NCI-H2107 treated with DMSO at 0.1 percent for 48 hours (cell line): ENCODE results near the gene NID2.

Experiments
- DNase-seq: peaks from one replicate; lab custom pipeline; 2025; ENCODE audit not compliant: unreplicated experiment; lab: John Stamatoyannopoulos, UW

The NID2 gene

DNA sequence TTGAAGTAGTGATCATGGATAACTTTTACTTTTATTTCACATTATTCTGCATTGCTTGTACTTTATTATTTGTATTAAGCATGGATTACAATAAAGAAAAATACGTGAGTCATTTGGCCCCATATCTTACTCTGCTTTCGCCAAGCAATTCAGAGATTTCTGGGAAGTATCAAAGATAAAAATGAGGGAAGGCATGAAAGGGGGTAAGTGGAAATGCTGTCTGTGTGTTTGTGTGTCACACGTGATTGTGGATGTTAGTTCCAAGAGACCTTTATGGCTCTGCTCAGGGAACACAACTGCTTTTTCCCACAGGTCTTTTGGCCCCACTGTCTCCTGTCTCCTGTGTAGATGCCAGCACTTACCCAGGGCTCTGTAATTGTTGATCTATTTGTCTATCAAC is 10.5 kb downstream of the NID2 start:
- no peak for DNase-seq

DNA sequence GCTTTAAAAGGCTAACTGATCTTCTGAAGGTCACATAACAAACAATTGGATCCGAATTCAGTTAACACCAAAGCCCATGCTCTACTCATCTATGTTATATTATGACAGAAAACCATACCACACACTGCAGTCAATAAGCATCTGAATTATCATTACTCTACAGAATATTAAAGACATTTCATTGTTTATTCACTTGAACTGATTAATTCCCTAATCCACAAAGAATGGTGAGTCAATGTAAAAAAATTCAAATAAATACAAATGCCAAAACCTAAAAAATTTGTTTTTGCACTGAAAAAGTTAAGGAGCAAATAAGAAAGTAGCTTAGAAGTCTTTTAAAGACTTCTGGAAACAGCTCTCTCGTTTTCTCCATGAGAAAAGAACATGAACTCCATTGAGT is 13.7 kb downstream of the NID2 start:
- no peak for DNase-seq

DNA sequence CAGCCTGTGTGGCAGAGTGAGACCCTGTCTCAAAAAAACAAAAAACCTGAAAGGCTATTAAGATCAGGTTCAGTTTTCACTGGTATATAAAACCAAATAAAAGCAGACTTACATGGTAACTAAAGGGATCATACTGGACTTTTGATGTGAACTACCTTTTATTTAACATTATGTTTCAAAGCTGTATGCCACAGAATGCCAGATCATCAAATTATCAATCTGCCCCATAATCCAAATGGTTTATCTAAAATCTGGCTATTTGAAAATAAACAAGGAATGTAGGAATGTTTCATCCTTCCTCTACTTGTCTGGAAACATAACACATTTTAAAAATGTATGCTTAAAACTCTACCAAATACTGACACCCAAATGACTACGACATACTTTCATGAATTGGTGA is 14.2 kb downstream of the NID2 start:
- no peak for DNase-seq

DNA sequence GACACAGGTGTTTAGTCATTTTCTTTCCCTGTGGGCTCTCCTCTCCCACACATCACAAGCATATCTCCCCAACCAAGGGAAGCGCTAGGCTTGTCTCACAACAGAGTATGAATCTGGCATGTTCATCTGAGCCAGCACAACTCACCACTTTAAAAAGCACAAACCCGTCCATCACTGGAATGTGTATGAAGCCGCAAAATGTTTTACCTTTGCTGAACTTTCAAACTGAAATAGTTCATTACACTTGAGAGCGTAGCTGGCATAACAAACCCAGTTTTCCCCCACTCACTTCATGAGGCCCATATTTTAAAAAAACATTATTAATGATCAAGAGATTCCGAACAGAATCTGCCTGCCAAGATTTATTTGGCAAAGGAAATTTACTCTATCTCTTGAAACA is 15.8 kb downstream of the NID2 start:
- no peak for DNase-seq

DNA sequence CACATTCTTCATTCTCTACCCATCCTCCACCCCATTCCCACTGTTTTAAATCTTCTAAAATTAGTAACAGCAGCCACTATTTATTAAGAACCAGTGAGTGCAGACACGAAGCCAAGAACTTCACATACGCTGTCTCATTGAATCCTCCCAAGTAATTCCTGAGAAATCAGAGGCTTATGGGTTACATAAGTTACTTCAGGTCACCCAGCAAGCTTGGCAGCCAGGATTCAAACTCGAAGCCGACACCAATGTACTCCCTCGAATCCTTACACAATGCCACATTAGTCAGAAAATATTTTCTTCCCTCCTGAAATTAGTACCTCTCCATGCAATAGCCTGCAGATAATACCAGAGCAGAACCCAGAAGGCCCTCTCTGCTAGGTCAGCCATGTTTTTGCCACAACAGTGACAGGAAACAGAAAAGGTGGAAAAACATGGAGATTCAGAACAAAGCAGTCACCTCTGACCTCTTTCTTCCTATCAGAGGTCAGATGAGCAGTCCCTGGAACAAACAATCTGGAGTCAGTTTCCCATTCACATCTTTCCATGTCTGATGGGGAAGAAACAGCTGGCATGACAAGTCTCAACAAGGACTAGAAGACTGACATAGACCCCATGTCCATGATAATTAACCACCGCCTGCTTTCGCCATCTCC is 16.4 kb downstream of the NID2 start:
- DNase-seq, result no peak

DNA sequence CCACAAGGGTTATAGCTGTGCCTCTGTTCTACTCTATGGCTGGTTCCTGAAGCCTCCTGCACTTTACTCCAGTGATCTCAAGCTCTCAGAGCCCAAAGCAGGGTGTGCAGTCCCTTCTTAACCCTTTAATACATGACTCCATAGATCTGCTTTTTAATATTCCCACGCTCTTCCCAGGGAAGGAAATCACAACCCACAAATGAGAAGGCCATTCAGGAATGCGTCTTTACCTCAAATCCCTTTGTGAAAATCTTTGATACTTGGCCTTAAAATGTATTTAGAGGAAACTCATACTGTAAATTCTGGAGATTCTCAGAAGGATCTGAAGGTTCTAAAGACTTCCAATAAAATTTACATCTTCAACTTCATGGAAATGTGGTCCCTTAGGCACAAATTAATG is 17.0 kb downstream of the NID2 start:
- DNase-seq, result no peak

DNA sequence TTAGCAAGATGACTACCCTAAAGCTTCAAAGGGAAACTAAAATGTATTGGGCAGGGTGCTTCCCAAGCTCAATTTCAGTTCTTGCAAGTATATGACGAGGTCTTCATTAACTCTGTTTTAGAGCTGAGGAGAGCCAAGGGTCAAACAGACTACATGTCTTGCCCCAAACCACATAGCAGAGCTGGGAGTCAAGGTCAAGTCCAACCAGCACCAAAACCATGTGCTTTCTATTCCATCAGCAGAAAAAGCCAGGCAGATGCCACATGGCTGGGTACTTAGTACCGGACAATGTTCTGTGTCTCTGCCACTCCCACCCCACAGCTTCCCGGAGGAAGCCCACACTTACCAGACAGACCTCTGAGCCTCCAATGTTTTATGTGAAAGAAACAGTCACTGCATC is 17.6 kb downstream of the NID2 start:
- no peak for DNase-seq

DNA sequence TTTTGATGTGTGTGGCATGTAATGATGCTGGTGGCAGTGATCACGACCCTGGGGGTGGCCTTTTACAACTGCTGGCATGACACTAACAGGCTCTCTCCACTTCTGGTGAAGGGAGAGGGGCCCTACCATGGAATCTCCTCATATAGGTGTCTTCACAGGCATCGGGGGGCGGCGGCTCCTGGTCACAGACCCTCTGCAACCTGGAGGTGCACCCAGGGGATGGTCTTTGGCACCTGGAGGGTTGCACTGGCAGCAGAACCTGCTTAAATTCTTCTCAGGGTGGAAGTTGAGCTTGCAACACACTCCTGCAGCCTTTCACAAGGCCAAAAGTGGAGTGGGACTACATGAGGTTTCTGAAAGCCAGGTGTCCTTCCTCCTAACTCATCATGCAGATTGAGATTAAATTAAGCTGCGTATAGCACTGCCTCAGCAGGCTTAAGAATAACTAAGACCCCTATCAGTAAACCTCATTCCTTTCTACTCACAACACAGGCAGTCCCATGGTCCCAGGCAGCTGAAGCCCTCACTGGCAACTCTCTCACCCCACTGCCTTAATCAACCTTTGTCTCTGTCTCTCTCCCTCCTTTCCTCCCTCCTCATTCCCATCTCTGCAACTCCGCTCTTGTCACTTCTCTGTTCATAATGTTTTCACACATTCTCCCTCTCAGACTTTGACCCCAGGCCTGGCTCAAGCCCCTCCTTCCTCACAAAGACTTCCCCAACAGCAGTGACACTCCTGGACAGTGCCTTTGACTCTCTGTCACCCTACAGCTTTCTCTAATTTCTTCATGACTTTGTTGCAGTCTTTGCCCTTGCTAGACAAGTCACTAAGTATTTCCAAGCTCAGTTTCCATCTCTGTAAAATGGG is 18.9 kb downstream of the NID2 start:
- DNase-seq, result no peak

DNA sequence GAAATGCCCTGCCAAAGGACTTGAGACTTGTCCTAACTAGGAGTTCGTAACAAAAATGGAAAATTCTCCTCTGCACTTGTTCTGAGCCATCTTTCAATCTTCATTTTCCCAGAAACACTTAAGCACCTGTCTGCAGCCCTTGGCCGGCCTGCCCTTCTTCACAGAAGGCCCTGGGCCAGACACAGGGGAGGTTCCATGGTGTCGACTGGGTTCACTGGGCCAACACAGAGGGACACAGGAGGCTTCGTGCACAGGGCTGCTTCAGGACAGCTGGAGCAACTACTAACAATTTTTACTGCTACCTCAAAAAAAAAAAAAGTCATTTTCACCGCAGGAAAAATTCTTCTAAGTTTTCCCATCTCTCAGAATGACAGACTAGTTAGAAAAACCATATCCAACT is 19.6 kb downstream of the NID2 start:
- DNase-seq, result no peak

DNA sequence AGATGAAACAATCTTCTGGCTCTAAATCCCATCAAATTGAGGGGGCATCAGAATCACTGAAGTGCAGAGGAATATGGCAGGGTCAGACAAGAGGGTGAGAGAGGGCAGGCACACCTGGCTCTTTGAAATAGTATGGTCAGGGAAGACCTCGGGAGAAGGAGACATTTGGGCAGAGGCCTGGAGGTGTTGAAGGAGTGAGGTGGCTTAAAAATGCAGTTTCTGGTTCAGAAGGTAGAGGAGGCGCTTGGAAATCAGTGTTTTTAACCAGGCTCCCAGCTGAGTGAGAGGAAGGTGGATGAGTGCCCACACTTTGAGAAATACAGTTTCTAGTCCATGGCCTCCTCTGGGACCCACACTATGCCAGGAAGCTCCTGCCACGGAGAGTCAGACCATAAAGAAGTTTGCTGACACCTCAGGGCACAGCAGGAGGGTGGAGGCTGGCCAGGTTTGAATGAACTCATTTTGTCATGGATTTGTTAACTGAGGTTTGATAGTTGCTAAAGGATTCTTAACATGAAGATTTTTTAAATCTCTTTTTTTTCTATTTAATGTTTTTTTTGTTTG is 20.1 kb downstream of the NID2 start:
- no peak for DNase-seq

DNA sequence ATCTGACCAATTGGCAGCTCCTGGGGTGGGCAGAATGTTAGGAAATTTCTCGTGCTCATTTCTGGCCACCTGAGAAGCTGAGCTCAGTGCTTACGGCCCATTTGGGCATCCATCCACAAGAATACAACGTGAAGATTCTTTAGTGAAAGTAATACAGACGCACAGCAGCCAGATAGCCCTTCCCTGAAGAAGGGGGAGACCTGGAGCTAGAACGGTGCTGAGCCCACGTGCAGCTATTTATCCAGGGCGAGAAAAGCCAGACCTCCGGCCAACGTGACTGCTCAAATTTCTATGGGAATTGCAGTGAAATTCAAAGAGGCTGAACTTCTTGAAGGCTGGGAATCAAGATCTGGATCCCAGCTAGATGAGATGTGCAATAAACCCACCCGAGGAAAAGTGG is 20.7 kb downstream of the NID2 start:
- DNase-seq, result no peak

DNA sequence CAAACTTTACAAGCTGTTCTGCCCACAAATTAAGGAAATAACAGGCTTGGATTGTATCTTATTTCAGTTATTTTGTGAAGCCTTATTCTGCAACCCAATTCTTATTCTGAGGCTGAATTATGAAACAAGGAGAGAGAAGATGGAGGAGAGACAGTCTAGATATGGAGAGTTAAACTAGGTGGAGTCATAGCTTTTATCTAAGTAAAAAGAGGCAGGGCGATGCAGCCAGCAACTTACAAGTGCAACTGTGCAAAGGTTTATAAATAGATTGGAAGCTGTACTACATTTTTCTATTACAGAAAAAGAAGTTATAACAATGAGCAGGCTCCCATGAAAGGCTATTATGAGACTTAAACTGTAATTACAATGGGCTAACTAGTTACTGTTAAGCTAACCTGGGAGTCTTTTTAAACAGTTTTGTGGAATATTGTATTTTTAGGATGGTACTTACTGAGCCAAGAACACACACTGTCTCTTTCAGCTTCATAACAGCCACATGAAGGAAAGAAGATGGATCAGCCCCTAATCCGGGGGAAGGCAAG is 22.4 kb downstream of the NID2 start:
- no peak for DNase-seq

DNA sequence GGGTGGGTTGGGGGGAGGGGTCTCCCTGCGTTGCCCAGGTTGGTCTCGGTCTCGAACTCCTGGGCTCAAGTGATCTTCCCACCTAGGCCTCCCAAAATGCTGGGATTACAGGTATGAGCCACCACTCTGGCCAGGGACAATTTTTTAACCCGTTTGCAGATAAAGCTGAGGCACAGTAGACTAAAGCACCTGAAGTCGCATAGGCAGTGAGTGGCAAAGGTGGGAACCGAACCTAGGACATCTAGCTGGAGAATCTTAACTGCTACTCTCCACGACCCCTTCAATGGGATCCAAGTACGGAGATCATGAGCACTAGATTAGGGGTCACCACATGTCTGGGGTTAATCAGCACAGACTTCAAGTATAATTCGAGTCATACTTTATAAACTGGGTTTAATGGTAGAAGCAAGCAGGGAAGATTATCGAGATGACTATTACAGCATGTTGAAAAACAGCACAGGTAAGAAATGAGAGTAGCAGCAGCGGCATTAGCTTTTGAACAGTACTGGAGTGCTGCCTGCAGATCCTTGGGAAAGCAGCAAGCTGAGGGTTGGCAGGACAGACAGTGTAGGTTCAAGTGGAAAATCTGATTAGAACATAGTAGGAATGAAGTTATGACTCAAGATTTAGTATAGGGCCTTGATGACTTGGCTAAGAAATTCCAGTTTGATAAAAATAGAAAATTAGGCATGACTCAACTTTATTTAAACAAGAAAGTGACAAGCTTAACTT is 23.9 kb downstream of the NID2 start:
- no peak for DNase-seq

DNA sequence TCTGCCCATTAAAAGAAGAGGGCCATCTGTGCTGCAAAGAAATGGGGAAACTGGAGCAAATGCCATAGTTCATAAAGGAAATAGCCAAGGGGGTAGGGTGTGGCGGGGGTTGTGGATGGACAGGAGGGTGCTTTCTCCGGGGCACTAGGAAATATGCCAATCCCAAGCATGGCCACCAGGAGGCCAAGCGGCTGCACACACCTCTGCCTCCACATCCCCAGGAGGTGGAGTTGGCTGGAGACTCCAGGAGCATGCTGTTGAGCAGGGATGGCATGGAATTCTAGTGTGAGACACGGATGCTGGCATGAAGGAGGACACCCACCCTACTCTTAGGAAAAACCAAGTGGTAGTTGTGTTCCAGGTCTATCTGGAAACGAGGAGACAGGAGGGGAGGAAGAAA is 25.2 kb downstream of the NID2 start:
- DNase-seq, result no peak

DNA sequence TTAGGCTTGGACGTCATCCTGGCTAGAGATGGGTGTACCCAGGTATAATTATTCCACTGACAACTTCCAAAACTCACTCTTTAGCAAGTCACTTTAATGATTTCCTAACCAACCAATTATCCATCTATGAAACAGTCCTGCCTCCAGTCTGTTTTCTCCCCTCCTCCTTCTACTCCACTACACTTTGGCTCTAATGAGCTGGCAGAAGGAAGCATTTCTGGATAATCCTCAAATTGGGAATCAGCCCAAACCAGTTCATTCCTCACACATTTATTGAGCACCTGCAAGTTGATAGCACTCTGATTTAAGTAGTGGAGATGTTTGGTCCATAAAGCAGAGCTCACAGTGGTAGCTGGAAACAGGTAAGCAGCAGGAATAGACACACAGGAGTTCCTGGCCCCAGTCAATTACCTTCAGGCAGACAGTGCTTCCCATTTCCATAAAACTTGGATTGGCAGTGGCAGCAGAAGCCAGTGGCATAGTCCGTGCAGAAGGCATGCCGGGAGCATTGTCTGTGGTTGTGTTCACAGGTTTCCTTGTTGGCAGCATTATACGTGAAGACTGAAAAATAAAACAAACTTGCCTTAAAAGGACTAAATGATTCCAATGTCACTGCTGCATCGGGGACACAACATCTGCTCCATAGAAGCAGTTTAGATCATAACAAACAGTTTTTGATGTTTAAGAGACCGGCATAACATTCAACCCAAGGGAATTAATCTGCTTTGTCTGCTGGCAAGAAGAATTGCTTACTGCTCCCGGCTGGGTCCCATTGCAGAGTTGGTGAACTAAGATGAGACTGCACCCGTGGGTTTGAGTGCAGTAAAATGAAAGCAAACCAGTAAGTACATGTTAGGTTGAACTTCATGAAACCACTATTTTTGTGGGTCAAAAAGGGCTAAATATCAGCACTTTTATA is 26.2 kb downstream of the NID2 start:
- no peak for DNase-seq

DNA sequence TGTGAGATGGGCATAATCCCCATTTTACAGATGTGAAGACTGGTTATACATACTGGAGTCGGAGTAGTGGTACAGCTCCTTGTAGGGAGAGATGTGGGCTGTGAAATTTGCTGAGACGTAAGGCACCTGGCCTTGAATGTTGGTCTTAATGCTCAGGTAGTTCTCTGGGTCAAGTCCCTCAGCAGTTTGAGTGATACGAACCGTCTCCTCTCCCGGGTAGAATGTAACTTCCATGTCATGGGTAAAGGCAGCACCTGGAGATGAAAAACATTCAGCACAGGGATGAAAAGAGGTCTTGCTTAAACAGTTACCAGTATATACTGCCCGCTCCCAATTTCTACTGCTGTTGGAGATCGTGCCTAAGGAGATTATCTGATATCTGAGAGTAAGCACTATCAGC is 28.3 kb downstream of the NID2 start:
- no peak for DNase-seq

DNA sequence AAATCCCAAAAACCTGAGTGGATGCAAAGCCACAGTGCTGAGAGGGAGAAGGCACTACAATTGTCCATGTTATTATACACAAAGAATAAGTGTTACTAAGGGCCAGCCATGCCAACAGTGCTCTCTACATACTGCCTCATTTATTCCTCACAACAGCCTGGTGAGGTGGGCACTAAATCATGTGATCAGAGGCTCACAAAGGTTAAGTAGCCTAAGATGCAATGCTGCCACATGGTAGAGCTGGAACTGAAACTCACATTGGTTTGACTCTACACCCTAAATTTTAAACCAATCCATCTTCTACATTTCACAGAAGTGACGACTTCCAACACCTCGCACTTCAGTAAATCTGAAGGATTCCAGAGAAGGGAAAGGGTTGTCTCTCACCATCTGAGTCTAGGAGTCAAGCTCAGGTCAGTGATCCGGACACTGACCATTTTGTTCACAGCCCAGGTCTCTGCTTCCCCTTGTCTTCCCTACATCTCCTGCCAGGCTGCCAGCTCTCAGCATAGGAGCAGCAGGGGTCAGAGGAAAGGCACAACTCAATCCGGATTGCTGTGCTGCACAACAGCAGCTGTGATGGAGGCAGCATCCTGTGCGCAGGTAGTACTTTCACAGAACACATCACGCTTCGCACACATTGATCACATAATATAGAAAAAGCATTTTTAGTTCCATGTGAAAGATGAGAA is 29.6 kb downstream of the NID2 start:
- DNase-seq, result no peak

DNA sequence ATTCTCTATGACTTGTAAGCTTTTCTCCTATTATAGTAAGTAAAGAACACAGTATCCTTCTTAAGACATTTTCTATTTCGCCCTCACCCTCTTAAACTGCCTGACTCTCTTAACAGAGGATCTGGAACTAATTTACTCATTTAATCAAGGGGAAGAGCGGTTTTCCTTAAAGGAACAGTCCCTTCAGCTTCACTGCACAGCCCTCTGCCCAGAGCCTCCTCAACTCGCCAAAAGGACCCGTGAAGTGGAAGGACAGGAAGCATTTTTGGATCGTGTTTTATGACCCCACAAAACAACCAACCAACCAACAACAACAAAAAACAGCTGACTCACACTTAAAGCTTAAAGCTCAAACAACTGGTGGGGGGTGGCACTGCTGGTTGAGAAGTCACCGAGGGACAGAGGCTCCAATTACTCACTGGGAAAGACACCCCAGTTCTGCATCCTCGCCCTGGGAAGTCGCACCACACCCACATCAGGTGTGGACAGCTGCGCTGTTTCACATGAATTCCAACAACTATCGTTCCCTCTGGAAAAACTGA is 35.7 kb downstream of the NID2 start:
- DNase-seq, result no peak

DNA sequence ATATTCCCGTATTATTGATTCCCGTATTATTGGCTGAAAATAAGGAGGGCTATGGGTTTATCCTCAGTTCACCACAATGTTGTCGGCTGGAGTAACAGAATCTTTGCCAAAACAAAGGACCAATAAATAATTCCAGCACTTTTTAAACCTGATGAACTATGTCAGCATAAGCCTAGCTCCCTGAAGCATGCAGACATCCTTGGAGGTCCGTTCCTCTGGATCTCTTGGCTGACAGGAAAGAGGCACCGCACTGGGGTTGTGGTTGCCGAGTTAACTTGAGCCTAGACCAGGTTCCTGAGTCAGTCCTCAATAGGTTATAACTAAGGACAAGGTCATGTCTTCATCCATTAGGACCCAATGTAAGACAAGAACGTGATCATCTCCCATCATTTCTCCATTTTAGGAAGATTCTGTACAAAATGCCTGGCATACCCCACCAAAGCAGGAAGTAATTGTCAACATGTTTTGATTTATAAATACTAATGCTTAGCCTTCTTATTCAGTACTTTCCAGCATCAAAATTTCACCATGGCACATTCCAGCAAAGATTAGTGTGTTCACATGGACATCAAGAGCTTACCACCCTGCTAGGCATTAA is 36.6 kb downstream of the NID2 start:
- no peak for DNase-seq
